NCI-H2196 (cell line): ENCODE measurements around the gene TBCD.
A peak's percentile ranks its signal among the peaks of the same experiment; 100 is the strongest.
"Not testable (repeated sequence)": the region's sequence is repeated elsewhere in the genome, so short reads cannot be mapped to it uniquely, and the experiment has no call there.

Experiments
- DNase-seq: peaks from one replicate; lab custom pipeline; 2025; ENCODE audit not compliant: unreplicated experiment; lab: John Stamatoyannopoulos, UW

The TBCD gene

GRCh38 chr17:82729479-82730260, 22.2 kb upstream of the TBCD start:
- DNase-seq, result no peak

DNA sequence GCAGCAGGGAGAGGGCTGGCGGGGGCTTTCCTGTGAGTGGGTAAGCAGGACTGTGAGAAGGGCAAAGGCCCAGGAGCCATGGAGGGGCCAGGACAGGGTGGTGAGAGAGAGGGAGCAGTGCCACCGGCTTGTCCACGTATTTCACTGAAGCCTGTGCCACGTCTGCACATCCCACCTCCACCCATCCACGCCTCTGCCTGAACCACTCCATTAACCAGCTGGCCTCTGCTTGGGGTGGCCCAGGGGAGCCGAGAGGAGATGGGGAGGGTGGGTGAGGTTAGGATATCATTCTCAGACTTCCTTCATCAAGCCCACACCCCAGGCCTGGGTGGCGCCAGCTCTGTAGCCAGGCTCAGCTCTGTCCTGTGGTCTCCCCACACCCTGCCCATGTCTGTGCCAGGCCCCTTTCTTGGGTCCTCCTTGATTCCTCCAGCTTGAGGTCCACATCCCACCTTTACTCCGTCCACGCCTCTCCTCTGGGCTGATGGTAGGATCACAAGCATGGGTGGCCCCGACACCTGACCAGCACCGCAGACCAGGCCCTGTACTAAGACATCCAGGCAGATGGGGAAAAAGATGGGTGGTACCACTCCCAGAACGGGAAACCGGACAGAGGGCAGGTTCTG, 19.6 kb upstream of the TBCD start:
- no peak for DNase-seq

DNA sequence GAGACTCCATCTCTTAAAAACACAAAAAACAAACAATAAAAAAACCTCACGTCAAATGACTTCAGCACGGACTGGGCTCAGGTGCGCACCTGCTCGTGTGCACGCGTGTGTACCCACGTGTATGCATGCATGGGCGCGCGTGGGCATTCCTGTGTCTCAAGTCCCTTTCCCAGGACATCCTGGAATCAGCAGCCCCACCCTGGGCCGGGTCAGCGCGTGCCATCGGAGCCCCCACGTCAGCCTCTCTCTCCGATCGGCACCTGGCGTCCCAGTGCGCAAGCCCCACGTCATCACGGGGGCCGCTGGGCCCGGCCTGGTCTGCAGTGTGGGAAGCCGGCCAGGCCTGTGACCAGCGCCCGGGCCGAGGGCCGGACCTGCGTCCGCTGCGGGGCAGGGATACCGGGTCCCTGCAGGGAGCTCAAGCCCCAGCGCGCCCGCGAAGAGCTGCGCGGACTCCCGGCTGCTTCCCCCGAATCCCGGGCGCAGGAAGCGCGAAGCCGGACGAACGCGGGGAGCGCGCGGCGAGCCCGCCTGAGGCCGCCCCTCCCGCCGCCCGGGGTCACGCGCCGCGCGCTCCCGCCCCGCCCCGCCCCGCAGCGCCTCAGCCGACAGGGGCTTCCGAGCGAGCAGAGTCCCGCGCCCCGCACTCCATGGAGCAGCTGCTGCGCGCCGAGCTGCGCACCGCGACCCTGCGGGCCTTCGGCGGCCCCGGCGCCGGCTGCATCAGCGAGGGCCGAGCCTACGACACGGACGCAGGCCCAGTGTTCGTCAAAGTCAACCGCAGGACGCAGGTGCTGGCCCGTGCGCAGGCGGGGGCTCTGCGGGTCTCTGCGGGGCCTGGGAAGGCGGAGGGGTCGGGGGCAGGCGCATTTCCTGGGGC, 16.6 kb upstream of the TBCD start, which contains the start of gene FN3K:
Gene FN3K (plus strand): TSS at position 629 of the 880 bp plus-strand sequence. CDS start 22 bp downstream, at position 651.
- DNase-seq, result peak; percentile 96

GRCh38 chr17:82736511-82737185, 15.2 kb upstream of the TBCD start:
- DNase-seq, result no peak

- DNase-seq, result peak; percentile 91
Observed at GRCh38 chr17:82737967-82738877, 13.6 kb upstream of the TBCD start.

GRCh38 chr17:82740906-82741759, 10.7 kb upstream of the TBCD start:
- DNase-seq, result no peak

GRCh38 chr17:82743344-82744219, 8.3 kb upstream of the TBCD start:
- DNase-seq, result no peak

DNA sequence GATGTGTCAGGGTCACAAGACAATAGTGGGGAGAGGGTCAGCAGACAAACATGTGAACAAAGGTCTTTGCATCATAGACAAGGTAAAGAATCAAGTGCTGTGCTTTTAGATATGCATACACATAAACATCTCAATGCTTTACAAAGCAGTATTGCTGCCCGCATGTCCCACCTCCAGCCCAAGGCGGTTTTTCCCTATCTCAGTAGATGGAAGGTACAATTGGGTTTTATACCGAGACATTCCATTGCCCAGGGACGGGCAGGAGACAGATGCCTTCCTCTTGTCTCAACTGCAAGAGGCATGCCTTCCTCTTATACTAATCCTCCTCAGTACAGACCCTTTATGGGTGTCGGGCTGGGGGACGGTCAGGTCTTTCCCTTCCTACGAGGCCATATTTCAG, 7.1 kb upstream of the TBCD start:
- DNase-seq, result not testable (repeated sequence)

GRCh38 chr17:82745524-82745923, 6.3 kb upstream of the TBCD start:
- DNase-seq, result no peak

- DNase-seq, result no peak
Observed at GRCh38 chr17:82748756-82749155, 3.1 kb upstream of the TBCD start.

GRCh38 chr17:82750241-82750908, 1.5 kb upstream of the TBCD start:
- DNase-seq, result no peak

DNA sequence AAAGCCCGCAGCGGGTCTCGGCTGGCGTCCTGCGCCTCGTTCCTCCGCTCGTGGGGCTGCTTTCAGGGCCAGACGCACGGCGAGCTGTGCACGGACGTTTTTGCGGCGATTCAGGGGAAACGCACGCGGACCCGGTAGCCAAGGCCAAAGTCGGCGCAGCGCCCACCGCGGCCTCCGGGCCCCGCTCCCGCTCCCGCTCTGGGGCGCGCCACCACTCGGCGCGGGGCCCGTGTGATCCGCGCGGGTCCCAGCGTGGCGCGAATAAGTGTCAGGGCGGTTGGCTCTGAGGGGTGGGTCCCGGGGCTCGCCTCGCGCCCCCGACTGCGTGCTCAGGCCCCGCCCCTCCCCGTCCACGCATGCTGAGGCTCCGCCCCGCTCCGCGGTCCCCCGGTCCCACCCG, 694 bp upstream of the TBCD start:
- no peak for DNase-seq

DNA sequence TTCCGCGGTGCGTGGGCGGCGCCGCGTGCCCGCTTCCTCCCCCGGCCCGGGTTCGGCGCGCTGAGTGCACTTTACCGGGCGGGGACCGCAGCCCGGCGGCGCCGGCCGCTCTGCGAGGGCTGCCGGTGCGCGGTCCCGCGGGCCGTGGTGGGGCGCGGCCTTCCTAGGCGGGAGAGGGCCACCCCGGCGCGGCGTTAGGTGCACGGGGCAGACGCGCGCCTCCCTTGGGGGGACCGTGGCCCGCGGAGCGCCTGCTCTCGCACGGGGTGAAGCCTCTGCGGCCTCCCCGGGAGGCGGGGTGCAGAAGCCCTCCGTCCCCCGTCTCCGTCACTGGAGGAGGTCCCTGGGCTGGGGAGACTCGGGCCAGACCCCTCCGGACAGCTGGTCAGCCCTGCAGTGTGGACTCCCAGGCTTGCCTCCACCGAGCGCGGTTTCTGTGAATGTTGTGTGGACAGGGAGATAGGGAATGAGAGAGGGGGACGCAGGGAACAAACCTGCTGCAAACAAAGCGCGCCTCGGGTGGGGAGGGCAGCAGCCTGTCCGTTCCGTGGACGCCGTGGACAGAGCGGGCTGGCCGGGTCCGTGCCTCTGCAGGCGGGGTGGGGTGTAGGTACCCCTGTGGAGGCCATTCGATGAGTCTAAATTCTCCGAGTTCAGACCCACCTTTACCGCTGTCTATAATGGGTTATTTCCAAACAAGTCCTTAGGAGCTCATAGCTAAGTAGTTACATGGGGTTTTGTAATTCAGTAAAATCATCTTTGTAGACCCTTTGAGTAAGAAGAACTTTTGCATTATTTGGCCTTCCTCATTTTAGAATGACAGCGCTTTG, 721 bp downstream of the TBCD start:
- no peak for DNase-seq

GRCh38 chr17:82753201-82753464, 1.3 kb downstream of the TBCD start:
- DNase-seq, result no peak

DNA sequence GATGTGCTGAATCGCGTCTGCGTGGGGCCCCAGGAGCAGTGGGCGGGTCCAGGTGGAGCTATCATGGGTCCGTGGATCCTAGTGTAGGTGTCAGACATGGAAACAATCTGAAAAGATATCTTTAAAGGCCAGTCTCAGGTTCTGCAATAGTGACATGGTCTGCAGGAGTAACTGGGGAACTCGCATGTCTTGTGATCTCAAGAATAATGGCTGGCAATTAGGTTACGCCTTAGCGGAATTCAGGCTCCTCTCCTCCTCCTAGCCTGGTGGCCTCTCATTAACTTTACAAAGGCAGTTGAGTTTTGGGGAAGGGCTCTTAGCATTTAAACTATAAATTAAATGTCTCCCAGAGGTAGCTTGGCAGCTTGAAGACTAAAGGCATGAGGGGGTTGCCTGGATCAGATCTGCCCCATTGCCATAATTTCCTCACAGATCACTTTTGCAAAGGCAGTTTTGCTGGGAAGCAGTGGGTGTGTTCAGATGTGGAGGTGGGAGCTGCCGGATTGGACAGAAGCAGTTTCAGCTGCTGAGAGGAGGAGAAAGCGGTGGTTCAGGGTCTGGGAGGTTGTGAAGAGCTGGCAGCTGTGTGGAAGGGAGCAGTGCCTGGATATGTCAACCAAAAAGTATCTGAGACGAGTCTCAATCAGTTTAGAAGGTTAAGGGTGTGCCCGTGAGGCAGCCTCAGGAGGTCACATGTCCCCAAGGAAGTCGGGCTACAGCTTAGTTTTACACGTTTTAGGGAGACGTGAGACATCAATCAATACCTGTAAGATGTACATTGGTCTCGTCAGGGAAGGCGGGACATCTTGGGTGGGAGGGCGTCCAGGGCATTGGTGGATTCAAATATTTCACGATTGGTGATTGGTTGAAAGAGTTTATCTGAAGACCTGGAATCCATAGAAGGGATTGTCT, 2.7 kb downstream of the TBCD start:
- peak; percentile 94 for DNase-seq

GRCh38 chr17:82756166-82756565, 4.3 kb downstream of the TBCD start:
- DNase-seq, result no peak
